Activated CD4-positive, alpha-beta T cell treated with anti-CD3 and anti-CD28 coated beads, Interleukin-2, amount 50 U/mL, for 1 hour (primary cell): ENCODE measurements around the gene PAMR1.

Experiments used
- DNase-seq: peaks from one replicate; pipeline ENCODE4 v3.0.0-alpha.2; 2020

PAMR1 gene

GRCh38 chr11:35491231-35491871 lies 34.1 kb downstream of the PAMR1 start:
- DNase-seq, result no peak

- no peak for DNase-seq
Measured at GRCh38 chr11:35488117-35488516, 37.3 kb downstream of the PAMR1 start.

- DNase-seq, result no peak
Measured at GRCh38 chr11:35487532-35488078, 37.8 kb downstream of the PAMR1 start.

- DNase-seq, result no peak
Measured at GRCh38 chr11:35486934-35487333, 38.5 kb downstream of the PAMR1 start.

GRCh38 chr11:35486446-35486845 lies 39.0 kb downstream of the PAMR1 start:
- no peak for DNase-seq

- DNase-seq, result peak; percentile 70
Measured at GRCh38 chr11:35485656-35486322, 39.6 kb downstream of the PAMR1 start.

GRCh38 chr11:35484435-35484834 lies 41.0 kb downstream of the PAMR1 start:
- no peak for DNase-seq

- no peak for DNase-seq
Measured at GRCh38 chr11:35483131-35483820, 42.1 kb downstream of the PAMR1 start.

- no peak for DNase-seq
Measured at GRCh38 chr11:35479731-35480130, 45.7 kb downstream of the PAMR1 start.

GRCh38 chr11:35478471-35479091 lies 46.8 kb downstream of the PAMR1 start:
- no peak for DNase-seq

GRCh38 chr11:35477901-35478300 lies 47.5 kb downstream of the PAMR1 start:
- no peak for DNase-seq

GRCh38 chr11:35474688-35475087 lies 50.7 kb downstream of the PAMR1 start:
- no peak for DNase-seq

GRCh38 chr11:35473795-35474374 lies 51.5 kb downstream of the PAMR1 start:
- no peak for DNase-seq

- DNase-seq, result no peak
Measured at GRCh38 chr11:35470616-35471015, 54.8 kb downstream of the PAMR1 start.

- no peak for DNase-seq
Measured at GRCh38 chr11:35466058-35466457, 59.4 kb downstream of the PAMR1 start.

- DNase-seq, result no peak
Measured at GRCh38 chr11:35464308-35464707, 61.1 kb downstream of the PAMR1 start.

GRCh38 chr11:35463331-35463751 lies 62.1 kb downstream of the PAMR1 start:
- no peak for DNase-seq

GRCh38 chr11:35461917-35462538 lies 63.4 kb downstream of the PAMR1 start:
- no peak for DNase-seq

- no peak for DNase-seq
Measured at GRCh38 chr11:35459489-35459888, 65.9 kb downstream of the PAMR1 start.

GRCh38 chr11:35458846-35459245 lies 66.6 kb downstream of the PAMR1 start:
- no peak for DNase-seq

- no peak for DNase-seq
Measured at GRCh38 chr11:35454362-35454761, 71.1 kb downstream of the PAMR1 start.

- DNase-seq, result no peak
Measured at GRCh38 chr11:35436581-35437250, 88.7 kb downstream of the PAMR1 start.
